ENCODE results near the gene CEP57L1. TPM values are rescaled to one million over a fixed set of nuclear protein-coding genes. Genes with fewer than 3 reads are reported as not detected.

Gene CEP57L1
- total RNA-seq, 2 donors from 2014 or later, result 10.2 to 13.1 TPM

DNA sequence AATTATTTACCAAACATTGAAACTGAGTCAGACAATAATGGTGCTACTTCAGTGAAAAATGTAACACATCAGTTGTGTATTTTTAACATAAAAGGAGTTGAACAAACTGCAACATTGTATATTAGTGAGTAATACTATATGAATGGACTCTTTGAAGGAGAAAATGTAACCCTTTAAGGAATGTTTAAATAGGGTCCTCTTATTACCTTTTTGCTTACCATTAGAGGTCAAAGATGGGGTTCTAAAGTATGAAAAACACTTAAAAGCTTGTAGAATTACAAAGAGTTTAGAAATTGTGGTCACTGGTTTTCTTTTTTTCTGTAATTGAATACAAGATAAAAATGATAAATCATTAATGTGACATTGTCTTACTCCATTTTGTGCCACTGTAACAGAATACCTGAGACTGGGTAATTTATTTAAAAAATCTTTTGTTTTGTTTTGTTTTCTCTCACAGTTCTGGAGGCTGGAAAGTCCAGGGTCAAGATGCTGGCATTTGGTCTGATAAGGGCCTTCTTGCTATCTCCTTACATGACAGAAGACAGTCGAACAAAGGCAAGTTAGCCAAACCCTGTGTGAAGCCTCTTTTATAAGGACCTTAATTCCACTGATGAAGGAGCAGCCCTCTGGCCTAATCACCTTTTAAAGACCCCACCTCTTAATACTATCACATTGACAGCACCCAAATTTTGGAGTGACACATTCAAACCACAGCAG lies 43.8 kb upstream of the CEP57L1 start:
- Histone ChIP-seq H3K27me3 (no peaks in the 10 kb centered on the region), H3K9ac (ENCODE audit: low read depth in 2 of 2, low read length in 2 of 2) (no peak overlapping the region), H3K4me3 (no peak overlapping the region), H3K9me3 (no peaks in the 10 kb centered on the region), H3K27ac (no peak overlapping the region), H3K4me1 (no peaks in the 10 kb centered on the region), H3K36me3 (no peaks in the 10 kb centered on the region)
- TF ChIP-seq, protein P1, sequence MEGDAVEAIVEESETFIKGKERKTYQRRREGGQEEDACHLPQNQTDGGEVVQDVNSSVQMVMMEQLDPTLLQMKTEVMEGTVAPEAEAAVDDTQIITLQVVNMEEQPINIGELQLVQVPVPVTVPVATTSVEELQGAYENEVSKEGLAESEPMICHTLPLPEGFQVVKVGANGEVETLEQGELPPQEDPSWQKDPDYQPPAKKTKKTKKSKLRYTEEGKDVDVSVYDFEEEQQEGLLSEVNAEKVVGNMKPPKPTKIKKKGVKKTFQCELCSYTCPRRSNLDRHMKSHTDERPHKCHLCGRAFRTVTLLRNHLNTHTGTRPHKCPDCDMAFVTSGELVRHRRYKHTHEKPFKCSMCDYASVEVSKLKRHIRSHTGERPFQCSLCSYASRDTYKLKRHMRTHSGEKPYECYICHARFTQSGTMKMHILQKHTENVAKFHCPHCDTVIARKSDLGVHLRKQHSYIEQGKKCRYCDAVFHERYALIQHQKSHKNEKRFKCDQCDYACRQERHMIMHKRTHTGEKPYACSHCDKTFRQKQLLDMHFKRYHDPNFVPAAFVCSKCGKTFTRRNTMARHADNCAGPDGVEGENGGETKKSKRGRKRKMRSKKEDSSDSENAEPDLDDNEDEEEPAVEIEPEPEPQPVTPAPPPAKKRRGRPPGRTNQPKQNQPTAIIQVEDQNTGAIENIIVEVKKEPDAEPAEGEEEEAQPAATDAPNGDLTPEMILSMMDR (IDR thresholded peaks at IDR 0.05), result no peak
- intact Hi-C loops (cut with DNase I), result no loop called here
- DNase-seq, result no peak

DNA sequence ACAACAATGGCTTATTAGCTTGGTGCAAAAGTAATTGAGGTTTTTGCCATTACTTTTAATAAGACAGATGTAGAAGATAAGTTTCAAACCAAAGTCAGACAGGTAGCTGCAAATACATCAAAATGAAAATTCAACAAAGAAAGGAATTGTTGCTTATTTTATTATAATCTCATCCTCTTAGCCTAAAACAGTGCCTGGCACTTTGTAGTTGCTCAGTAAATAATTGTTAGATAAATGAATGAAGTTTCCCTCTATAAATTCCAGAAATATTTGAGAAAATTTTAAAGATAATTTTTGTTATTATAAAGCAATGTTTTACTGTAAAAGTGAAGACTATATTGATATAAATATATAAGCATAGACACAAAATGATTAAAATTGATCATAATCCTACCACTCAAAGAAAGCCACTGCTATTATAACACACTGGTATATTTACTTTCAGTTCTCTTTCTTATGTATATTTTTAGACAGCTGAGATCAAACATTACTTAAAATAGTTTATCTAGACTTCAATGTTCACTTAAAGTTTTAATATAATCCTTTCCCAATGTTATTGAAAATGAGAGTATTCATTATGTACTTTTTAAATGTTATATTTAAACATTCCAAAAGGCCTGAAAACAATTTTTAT lies 43.2 kb upstream of the CEP57L1 start:
- intact Hi-C loops (cut with DNase I), result no loop called here
- H3K4me3 ChIP-seq, result no peak overlapping the region
- no peak overlapping the region for H3K9ac ChIP-seq (ENCODE audit: low read depth in 2 of 2, low read length in 2 of 2)
- no peaks in the 10 kb centered on the region for H3K4me1 ChIP-seq
- H3K27ac ChIP-seq, result no peak overlapping the region
- TF ChIP-seq, protein P1 (IDR thresholded peaks at IDR 0.05), result no peak
- no peak for DNase-seq
- no peaks in the 10 kb centered on the region for H3K36me3 ChIP-seq
- H3K9me3 ChIP-seq, result no peaks in the 10 kb centered on the region
- H3K27me3 ChIP-seq, result no peaks in the 10 kb centered on the region

DNA sequence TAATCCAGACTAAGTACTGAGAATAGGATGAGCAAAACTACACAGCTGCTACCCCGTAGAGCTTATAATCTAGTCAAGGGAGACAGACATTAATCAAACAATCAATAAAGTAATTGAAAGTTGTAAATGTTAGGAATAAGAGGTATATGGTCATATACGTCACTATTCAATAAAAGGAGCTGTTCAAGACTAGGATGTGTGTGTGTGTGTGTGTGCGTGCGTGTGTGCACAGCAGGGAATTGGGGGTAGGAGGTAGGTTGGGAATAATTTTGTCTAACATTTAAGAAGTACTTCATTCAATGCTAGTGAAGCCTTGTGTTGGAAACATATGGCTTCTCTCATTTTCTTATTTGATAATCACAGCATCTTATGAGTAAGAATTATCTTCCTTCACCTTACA lies 42.5 kb upstream of the CEP57L1 start:
- intact Hi-C loops (cut with DNase I), result no loop called here
- no peaks in the 10 kb centered on the region for H3K9me3 ChIP-seq

DNA sequence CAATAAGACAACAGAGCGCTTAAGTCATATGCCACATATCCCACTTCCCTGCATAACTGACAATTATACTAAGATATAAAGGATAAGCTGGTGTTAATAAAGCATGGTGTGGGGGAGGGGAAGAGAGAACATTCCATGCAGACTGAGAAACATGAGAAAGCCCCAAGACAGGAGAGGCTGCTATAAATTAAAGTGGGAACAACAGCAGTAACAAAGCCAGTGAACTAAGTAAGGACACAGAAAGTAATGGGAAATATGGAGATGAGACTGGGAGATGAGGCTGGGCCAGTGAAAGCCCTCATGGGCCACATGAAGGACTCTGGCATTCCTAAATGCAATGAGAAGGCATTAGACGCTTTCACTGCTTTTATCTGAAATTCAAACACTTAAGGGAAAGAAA lies 42.0 kb upstream of the CEP57L1 start:
- TF ChIP-seq, protein P1 (IDR thresholded peaks at IDR 0.05), result no peak

More for the DNA sequence above, 42.5 kb upstream of the CEP57L1 start:
- TF ChIP-seq, protein P1 (IDR thresholded peaks at IDR 0.05), result no peak
- Histone ChIP-seq H3K36me3 (no peaks in the 10 kb centered on the region), H3K27ac (no peak overlapping the region), H3K9ac (ENCODE audit: low read depth in 2 of 2, low read length in 2 of 2) (no peak overlapping the region), H3K4me1 (no peaks in the 10 kb centered on the region), H3K27me3 (no peaks in the 10 kb centered on the region), H3K4me3 (no peak overlapping the region)
- DNase-seq, result no peak

DNA sequence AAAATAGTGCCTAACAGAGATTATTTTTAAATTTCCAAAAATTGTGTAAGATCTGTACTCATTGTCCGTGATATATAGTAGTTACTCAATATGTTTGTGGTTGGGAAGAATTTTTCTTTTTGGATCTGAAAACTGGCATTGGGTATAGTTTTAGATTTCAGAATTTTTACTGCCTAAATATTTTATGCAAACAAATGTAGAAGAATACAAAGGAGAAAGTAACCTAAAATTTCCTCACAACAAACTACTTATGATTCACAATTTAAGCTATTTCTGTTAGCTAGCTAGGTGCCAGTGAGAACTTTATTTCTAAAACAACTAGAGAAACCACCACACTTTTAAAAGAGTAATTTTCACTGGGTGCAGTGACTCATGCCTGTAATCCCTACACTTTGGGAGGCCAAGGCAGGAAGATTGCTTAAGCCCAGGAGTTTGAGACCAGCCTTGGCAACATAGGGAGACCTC lies 39.5 kb upstream of the CEP57L1 start:
- no peak overlapping the region for H3K27ac ChIP-seq
- TF ChIP-seq, protein P1 (IDR thresholded peaks at IDR 0.05), result no peak
- H3K4me3 ChIP-seq, result no peak overlapping the region
- no peaks in the 10 kb centered on the region for H3K9me3 ChIP-seq
- no peaks in the 10 kb centered on the region for H3K4me1 ChIP-seq
- no peak overlapping the region for H3K9ac ChIP-seq (ENCODE audit: low read depth in 2 of 2, low read length in 2 of 2)
- no peaks in the 10 kb centered on the region for H3K27me3 ChIP-seq
- no peak for DNase-seq
- intact Hi-C loops (cut with DNase I), result no loop called here
- H3K36me3 ChIP-seq, result no peaks in the 10 kb centered on the region

More for the DNA sequence above, 42.0 kb upstream of the CEP57L1 start:
- intact Hi-C loops (cut with DNase I), result no loop called here
- DNase-seq, result no peak
- Histone ChIP-seq H3K9me3 (no peaks in the 10 kb centered on the region), H3K4me1 (no peaks in the 10 kb centered on the region), H3K27ac (no peak overlapping the region), H3K36me3 (no peaks in the 10 kb centered on the region), H3K27me3 (no peaks in the 10 kb centered on the region), H3K4me3 (no peak overlapping the region), H3K9ac (ENCODE audit: low read depth in 2 of 2, low read length in 2 of 2) (no peak overlapping the region)

All from colonic mucosa (tissue), 4 donors.